ENCODE measurements around the gene HS6ST1. TPM values are rescaled to one million over a fixed set of nuclear protein-coding genes. Genes with fewer than 3 reads are reported as not detected.
A peak's percentile ranks its signal among the peaks of the same experiment; 100 is the strongest.

Gene HS6ST1
- total RNA-seq, 3 donors from 2014 or later (not counting 1 experiment from before 2014, with no cell fraction given): 18.9 to 35.9 (median 28.8) TPM

DNA sequence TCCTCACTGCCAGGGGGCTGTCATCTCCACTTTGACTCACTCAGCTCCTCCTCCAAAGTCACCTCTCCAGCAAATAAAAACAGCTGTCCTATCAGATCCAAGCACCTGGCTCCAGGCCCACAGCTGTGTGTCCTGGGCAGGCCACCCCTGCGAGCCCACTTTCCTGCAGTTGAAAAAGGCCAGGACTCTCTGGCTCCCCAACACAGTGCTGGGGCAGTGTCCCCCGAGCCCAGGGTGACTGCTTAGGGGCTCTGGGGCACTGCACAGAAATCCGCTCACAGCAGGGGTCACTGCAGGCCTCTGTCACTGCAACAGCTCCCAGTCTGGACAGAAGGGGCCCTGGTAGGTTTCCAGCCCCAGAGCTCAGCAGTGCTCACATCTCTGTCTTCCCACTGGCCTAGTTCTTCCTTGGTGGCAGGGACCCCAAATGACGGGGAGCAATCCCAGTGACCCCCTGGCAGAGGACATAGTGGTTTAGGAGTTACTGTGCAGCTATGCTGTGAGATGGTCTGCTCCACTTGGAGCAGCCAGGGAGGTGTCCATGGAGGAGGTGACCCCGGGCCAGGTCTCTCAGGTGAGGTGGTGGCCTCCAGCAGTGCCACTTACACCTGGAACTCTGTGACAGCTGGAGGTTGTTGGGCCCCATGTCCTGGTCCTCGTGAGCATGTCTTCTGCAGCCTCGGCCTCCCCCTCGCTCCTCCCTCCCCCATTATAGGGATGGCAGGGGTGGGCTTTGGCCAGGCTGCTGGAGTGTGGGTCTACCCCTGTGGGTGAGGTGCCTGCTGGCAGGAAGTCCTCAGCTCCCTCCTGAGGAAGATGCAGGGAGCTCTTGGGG lies 35.5 kb downstream of the HS6ST1 start:
- peak overlapping the region; percentile 67 for H3K4me3 Mint-ChIP-seq
- H3K9me3 ChIP-seq (ENCODE audit: control insufficient read depth, insufficient read depth, low read length): no peaks in the 10 kb centered on the region
- no peak for DNase-seq
- no peaks in the 10 kb centered on the region for H3K27me3 ChIP-seq (ENCODE audit: control insufficient read depth, insufficient read depth, low read length)
- no peak overlapping the region for H3K4me3 ChIP-seq (ENCODE audit: low read length)
- TF ChIP-seq, protein P1, sequence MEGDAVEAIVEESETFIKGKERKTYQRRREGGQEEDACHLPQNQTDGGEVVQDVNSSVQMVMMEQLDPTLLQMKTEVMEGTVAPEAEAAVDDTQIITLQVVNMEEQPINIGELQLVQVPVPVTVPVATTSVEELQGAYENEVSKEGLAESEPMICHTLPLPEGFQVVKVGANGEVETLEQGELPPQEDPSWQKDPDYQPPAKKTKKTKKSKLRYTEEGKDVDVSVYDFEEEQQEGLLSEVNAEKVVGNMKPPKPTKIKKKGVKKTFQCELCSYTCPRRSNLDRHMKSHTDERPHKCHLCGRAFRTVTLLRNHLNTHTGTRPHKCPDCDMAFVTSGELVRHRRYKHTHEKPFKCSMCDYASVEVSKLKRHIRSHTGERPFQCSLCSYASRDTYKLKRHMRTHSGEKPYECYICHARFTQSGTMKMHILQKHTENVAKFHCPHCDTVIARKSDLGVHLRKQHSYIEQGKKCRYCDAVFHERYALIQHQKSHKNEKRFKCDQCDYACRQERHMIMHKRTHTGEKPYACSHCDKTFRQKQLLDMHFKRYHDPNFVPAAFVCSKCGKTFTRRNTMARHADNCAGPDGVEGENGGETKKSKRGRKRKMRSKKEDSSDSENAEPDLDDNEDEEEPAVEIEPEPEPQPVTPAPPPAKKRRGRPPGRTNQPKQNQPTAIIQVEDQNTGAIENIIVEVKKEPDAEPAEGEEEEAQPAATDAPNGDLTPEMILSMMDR (IDR thresholded peaks at IDR 0.05): no peak
- intact Hi-C loops (cut with micrococcal nuclease): no loop called here
- no peaks in the 10 kb centered on the region for H3K27me3 Mint-ChIP-seq (ENCODE audit: low read depth in 2 of 2)
- peaks cover 32 to 47% of the 10 kb centered on the region in 2 donors for H3K4me1 Mint-ChIP-seq
- 92% methylated on average over 5 of the region's 8 CpGs for WGBS (ENCODE audit: insufficient coverage)
- peaks cover 43% of the 10 kb centered on the region for H3K4me1 ChIP-seq (ENCODE audit: control insufficient read depth, insufficient read depth, low read length)
- H3K27ac Mint-ChIP-seq: peak overlapping the region; percentile 64 to 76
- H3K27ac ChIP-seq (ENCODE audit: low read length): no peak overlapping the region
- ATAC-seq: no peak
- no peaks in the 10 kb centered on the region for H3K36me3 ChIP-seq (ENCODE audit: control insufficient read depth, insufficient read depth, low read length)
- H3K36me3 Mint-ChIP-seq: no peaks in the 10 kb centered on the region
- H3K9me3 Mint-ChIP-seq: no peaks in the 10 kb centered on the region

DNA sequence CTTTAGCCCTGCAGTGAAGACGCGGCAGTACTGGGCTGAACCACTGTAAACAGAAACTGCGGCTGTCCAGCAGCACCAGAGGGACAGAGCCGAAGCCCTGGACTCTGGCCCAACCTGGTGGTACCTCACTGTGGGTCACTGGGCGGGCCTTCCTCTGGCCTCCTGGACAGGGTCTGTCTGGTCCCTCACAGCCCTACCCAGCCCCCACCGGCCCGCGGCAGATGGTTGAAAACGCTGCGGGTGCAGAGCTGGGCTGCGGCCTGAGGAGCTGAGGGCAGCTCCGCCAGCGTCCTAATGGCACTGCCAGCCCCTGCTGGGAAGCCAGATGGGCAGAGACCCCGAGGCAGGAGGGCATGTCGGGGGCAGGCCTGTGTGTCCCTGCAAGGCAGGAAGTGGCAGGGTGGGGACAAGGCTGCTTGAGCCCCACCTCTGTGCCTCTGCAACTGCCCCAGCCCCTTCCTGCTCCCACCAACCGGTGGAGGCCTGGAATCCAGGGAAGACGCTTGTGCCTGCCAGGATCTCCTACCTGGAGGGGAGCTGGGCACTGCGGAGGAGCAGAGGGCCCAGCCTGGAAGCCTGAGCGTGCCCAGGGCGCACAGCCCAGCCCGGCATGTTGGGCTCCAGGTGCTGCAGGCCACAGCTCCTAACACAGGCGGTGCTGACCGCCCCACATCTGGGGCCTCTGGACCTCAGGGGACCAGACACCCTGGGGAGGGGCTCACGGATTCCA lies 36.3 kb downstream of the HS6ST1 start:
- no peak overlapping the region for H3K27ac ChIP-seq (ENCODE audit: low read length)
- no peak for ATAC-seq
- WGBS (ENCODE audit: insufficient coverage): 75% methylated on average over 24 of the region's 24 CpGs
- Mint-ChIP-seq H3K4me3 (peak overlapping the region; percentile 67), H3K36me3 (no peaks in the 10 kb centered on the region), H3K4me1 (peaks cover 30 to 54% of the 10 kb centered on the region in 2 donors), H3K27ac (peak overlapping the region; percentile 64 to 82), H3K9me3 (no peaks in the 10 kb centered on the region), H3K27me3 (ENCODE audit: low read depth in 2 of 2) (no peaks in the 10 kb centered on the region)
- TF ChIP-seq, protein P1 (IDR thresholded peaks at IDR 0.05): no peak
- H3K4me3 ChIP-seq (ENCODE audit: low read length): no peak overlapping the region
- intact Hi-C loops (cut with micrococcal nuclease): no loop called here
- no peaks in the 10 kb centered on the region for H3K27me3 ChIP-seq (ENCODE audit: control insufficient read depth, insufficient read depth, low read length)
- no peaks in the 10 kb centered on the region for H3K36me3 ChIP-seq (ENCODE audit: control insufficient read depth, insufficient read depth, low read length)
- no peak for DNase-seq
- H3K4me1 ChIP-seq (ENCODE audit: control insufficient read depth, insufficient read depth, low read length): peaks cover 44% of the 10 kb centered on the region
- no peaks in the 10 kb centered on the region for H3K9me3 ChIP-seq (ENCODE audit: control insufficient read depth, insufficient read depth, low read length)

DNA sequence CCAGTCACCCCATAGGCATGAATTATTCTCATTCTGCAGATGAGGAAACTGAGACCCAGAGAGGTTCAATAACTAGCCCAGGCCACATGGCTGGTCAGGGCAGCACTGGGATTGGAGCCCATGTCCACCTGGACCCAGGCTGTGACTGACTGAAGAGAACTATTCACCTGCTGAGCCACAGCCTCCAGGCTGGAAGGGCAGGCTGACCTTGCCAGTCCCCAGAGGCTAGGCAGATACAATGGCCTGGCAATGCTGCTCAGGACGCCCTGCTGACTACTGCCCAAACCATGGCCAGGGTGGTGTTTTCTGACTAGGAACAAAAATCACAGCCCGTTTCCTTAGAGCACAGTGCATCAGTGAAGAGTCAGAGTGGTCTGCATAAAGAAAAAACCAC lies 36.8 kb downstream of the HS6ST1 start:
- 86% methylated on average over 2 of the region's 2 CpGs for WGBS (ENCODE audit: insufficient coverage)

More for the DNA sequence above, 36.8 kb downstream of the HS6ST1 start:
- Histone ChIP-seq H3K27ac (ENCODE audit: low read length) (no peak overlapping the region), H3K4me3 (ENCODE audit: low read length) (no peak overlapping the region), H3K4me1 (ENCODE audit: control insufficient read depth, insufficient read depth, low read length) (peaks cover 50% of the 10 kb centered on the region), H3K27me3 (ENCODE audit: control insufficient read depth, insufficient read depth, low read length) (no peaks in the 10 kb centered on the region), H3K36me3 (ENCODE audit: control insufficient read depth, insufficient read depth, low read length) (no peaks in the 10 kb centered on the region), H3K9me3 (ENCODE audit: control insufficient read depth, insufficient read depth, low read length) (no peaks in the 10 kb centered on the region)
- intact Hi-C loops (cut with micrococcal nuclease): no loop called here
- peaks cover 30 to 58% of the 10 kb centered on the region in 2 donors for H3K4me1 Mint-ChIP-seq
- no peaks in the 10 kb centered on the region for H3K9me3 Mint-ChIP-seq
- H3K27me3 Mint-ChIP-seq (ENCODE audit: low read depth in 2 of 2): no peaks in the 10 kb centered on the region
- ATAC-seq: no peak
- peak overlapping the region in 1 of 2 donors; percentile 82 for H3K27ac Mint-ChIP-seq
- no peaks in the 10 kb centered on the region for H3K36me3 Mint-ChIP-seq
- TF ChIP-seq, protein P1 (IDR thresholded peaks at IDR 0.05): no peak
- DNase-seq: no peak
- no peak overlapping the region for H3K4me3 Mint-ChIP-seq

All from natural killer cell (primary cell).